SK-N-SH treated with all-trans-retinoic acid at 6 μM for 48 hours (cell line): ENCODE results near the gene SOWAHC.

Experiments
- ARNTL ChIP-seq: fragments of 450-650 bp; formaldehyde crosslinking; IDR thresholded peaks from 2 replicates; pipeline ENCODE4 v1.5.0; 2020; ENCODE audit warnings: low read depth, mild to moderate bottlenecking, moderate library complexity, borderline replicate concordance
- RARB ChIP-seq: fragments of 250-450 bp; sonication (Bioruptor Pico); IDR thresholded peaks from 2 replicates; pipeline ENCODE4 v1.8.0; 2021; ENCODE audit warnings: mild to moderate bottlenecking, moderate library complexity
- SNAI2 ChIP-seq: fragments of 250-450 bp; sonication (Bioruptor Pico); IDR thresholded peaks from 2 replicates; pipeline ENCODE4 v1.5.0; 2020; ENCODE audit warnings: mild to moderate bottlenecking, moderate library complexity

- TF ChIP-seq ARNTL (CRISPR knock-in tag), result no peak
- no peak for TF ChIP-seq RARB (CRISPR knock-in tag)
- no peak for TF ChIP-seq SNAI2 (CRISPR knock-in tag)
Measured at GRCh38 chr2:109595644-109596043, 18.5 kb upstream of the SOWAHC start.
